ENCODE results near the gene KNDC1. TPM values are rescaled to one million over a fixed set of nuclear protein-coding genes. Genes with fewer than 3 reads are reported as not detected.

Gene KNDC1
- total and polyA plus RNA-seq, 3 donors from 2014 or later, result 4.2 to 19.8 (median 13.3) TPM

- intact Hi-C loops (cut with DNase I; ENCODE audit: low total_unique reads), result no loop called here
- 95% methylated on average over 27 to 40 of the region's 40 CpGs for WGBS, 2 donors
- Histone ChIP-seq H3K27ac (no peak overlapping the region), H3K9me3 (no peaks in the 10 kb centered on the region), H3K27me3 (no peaks in the 10 kb centered on the region), H3K4me1 (peaks cover 15% of the 10 kb centered on the region), H3K36me3 (ENCODE audit: low read depth, missing control alignments) (no peaks in the 10 kb centered on the region), H3K4me3 (no peak overlapping the region)
- no peak for DNase-seq
- no peak for TF ChIP-seq CTCF (IDR thresholded peaks at IDR 0.05)
- TF ChIP-seq POLR2A (IDR thresholded peaks at IDR 0.05), result no peak
Measured at GRCh38 chr10:133165556-133166503, 5.8 kb downstream of the KNDC1 start.

GRCh38 chr10:133166504-133166827, 6.4 kb downstream of the KNDC1 start:
- DNase-seq, result no peak
- intact Hi-C loops (cut with DNase I; ENCODE audit: low total_unique reads), result no loop called here
- no peak overlapping the region for H3K4me3 ChIP-seq
- WGBS, 2 donors, result 79 to 80% methylated on average over 11 of the region's 11 CpGs
- no peaks in the 10 kb centered on the region for H3K9me3 ChIP-seq
- TF ChIP-seq POLR2A (IDR thresholded peaks at IDR 0.05), result no peak
- no peak for TF ChIP-seq CTCF (IDR thresholded peaks at IDR 0.05)
- H3K27me3 ChIP-seq, result no peaks in the 10 kb centered on the region
- H3K27ac ChIP-seq, result no peak overlapping the region
- H3K36me3 ChIP-seq (ENCODE audit: low read depth, missing control alignments), result no peaks in the 10 kb centered on the region
- peaks cover 9% of the 10 kb centered on the region for H3K4me1 ChIP-seq

- no peak for TF ChIP-seq CTCF (IDR thresholded peaks at IDR 0.05)
- no peak for TF ChIP-seq POLR2A (IDR thresholded peaks at IDR 0.05)
- H3K36me3 ChIP-seq (ENCODE audit: low read depth, missing control alignments), result no peaks in the 10 kb centered on the region
- H3K27ac ChIP-seq, result no peak overlapping the region
- WGBS, 2 donors, result 59 to 66% methylated on average over 16 to 66 of the region's 66 CpGs
- intact Hi-C loops (cut with DNase I; ENCODE audit: low total_unique reads), result no loop called here
- peaks cover 3% of the 10 kb centered on the region for H3K4me1 ChIP-seq
- no peaks in the 10 kb centered on the region for H3K9me3 ChIP-seq
- peak; percentile 63 for DNase-seq
- no peak overlapping the region for H3K4me3 ChIP-seq
- H3K27me3 ChIP-seq, result no peaks in the 10 kb centered on the region
Measured at GRCh38 chr10:133166828-133167692, 7.0 kb downstream of the KNDC1 start.

- WGBS, 2 donors, result 86 to 89% methylated on average over 22 to 37 of the region's 37 CpGs
- TF ChIP-seq CTCF (IDR thresholded peaks at IDR 0.05) (no peak), POLR2A (IDR thresholded peaks at IDR 0.05) (no peak)
- Histone ChIP-seq H3K27me3 (no peaks in the 10 kb centered on the region), H3K4me3 (no peak overlapping the region), H3K27ac (no peak overlapping the region), H3K36me3 (ENCODE audit: low read depth, missing control alignments) (no peaks in the 10 kb centered on the region), H3K9me3 (no peaks in the 10 kb centered on the region), H3K4me1 (peaks cover 3% of the 10 kb centered on the region)
- intact Hi-C loops (cut with DNase I; ENCODE audit: low total_unique reads), result no loop called here
- no peak for DNase-seq
Measured at GRCh38 chr10:133167693-133168616, 7.9 kb downstream of the KNDC1 start.
